PC-9 (cell line): ENCODE data around the gene STK24. TPM values are rescaled to one million over a fixed set of nuclear protein-coding genes. Genes with fewer than 3 reads are reported as not detected.
A peak's percentile ranks its signal among the peaks of the same experiment; 100 is the strongest.

Experiments used
- BruUV-seq: library from RNA; stranded (reverse); fragments of 400-500 nt; replicated peaks from 2 replicates; lab custom pipeline; 2021; lab: Mats Ljungman, UMichigan
- CTCF ChIA-PET: fragments of 300-600 bp; sonication (Branson Sonifier 250); formaldehyde crosslinking; loops from one replicate; lab custom pipeline; 2022; ENCODE audit warnings: antibody characterized with exemption; lab: Charles Lee
- POLR2A ChIA-PET: fragments of 300-600 bp; sonication (Branson Sonifier 250); formaldehyde crosslinking; loops from one replicate; lab custom pipeline; 2022; ENCODE audit warnings: antibody characterized with exemption; ENCODE audit not compliant: unreplicated experiment; lab: Charles Lee
- DNase-seq, 2 experiments: peaks; one replicate each; pipeline versions ENCODE4 v3.0.0 to v3.0.0-alpha.2; 2015 to 2022; ENCODE audit warnings: mixed read lengths in 1 of 2
- H2AFZ ChIP-seq: fragments of 200-600 bp; sonication (generic); 2 replicates; pipeline ENCODE4 v1.8.1; 2017; ENCODE audit warnings: antibody characterized with exemption
- H3F3A ChIP-seq: fragments of 200-600 bp; sonication (generic); 2 replicates; pipeline ENCODE4 v1.8.1; 2017; ENCODE audit warnings: antibody characterized with exemption, mild to moderate bottlenecking, low read depth; ENCODE audit not compliant: insufficient read depth
- H3K27ac ChIP-seq: fragments of 200-600 bp; sonication (generic); 2 replicates; pipeline ENCODE4 v1.6.1; 2016; ENCODE audit warnings: mixed run types
- H3K27me3 ChIP-seq: fragments of 200-600 bp; sonication (generic); 2 replicates; pipeline ENCODE4 v1.6.1; 2016; ENCODE audit warnings: low read depth, mixed run types; ENCODE audit not compliant: insufficient read depth
- H3K36me3 ChIP-seq: fragments of 200-600 bp; sonication (generic); 2 replicates; pipeline ENCODE4 v1.6.1; 2016; ENCODE audit warnings: low read depth, mixed run types
- H3K4me1 ChIP-seq: fragments of 200-600 bp; sonication (generic); replicated peaks from 2 replicates; pipeline ENCODE4 v1.6.1; 2016; ENCODE audit warnings: mixed run types; ENCODE audit not compliant: insufficient read depth
- H3K4me2 ChIP-seq: fragments of 200-600 bp; sonication (generic); 2 replicates; pipeline ENCODE4 v1.6.1; 2017; ENCODE audit warnings: mixed run types
- H3K4me3 ChIP-seq: fragments of 200-600 bp; sonication (generic); 2 replicates; pipeline ENCODE4 v1.6.1; 2016; ENCODE audit warnings: mixed run types
- H3K79me2 ChIP-seq: fragments of 200-600 bp; sonication (generic); 2 replicates; pipeline ENCODE4 v1.6.1; 2017; ENCODE audit warnings: low read depth, mixed run types
- H3K9me2 ChIP-seq: fragments of 200-600 bp; sonication (generic); 2 replicates; pipeline ENCODE4 v1.8.1; 2017; ENCODE audit warnings: mild to moderate bottlenecking; ENCODE audit not compliant: insufficient read depth
- H3K9me3 ChIP-seq: fragments of 200-600 bp; sonication (generic); 2 replicates; pipeline ENCODE4 v1.8.1; 2016; ENCODE audit warnings: low read depth; ENCODE audit not compliant: insufficient read depth
- H4K20me1 ChIP-seq: fragments of 200-600 bp; sonication (generic); 2 replicates; pipeline ENCODE4 v1.8.1; 2017; ENCODE audit not compliant: insufficient read depth
- CTCF ChIP-seq: fragments of 200-600 bp; sonication (generic); conservative IDR thresholded peaks from 2 replicates; pipeline ENCODE4 v1.6.1; 2017; ENCODE audit warnings: mixed run types, antibody characterized with exemption, mild to moderate bottlenecking, moderate library complexity
- EZH2 ChIP-seq: fragments of 200-600 bp; sonication (generic); IDR thresholded peaks from 2 replicates; pipeline ENCODE4 v1.8.0; 2017; ENCODE audit warnings: antibody characterized with exemption, low read depth
- intact Hi-C: fragments of 100-400 bp; cut with micrococcal nuclease; formaldehyde crosslinking; loops from one replicate; pipeline ENCODE4 v1.10.0; 2022; ENCODE audit not compliant: unreplicated experiment
- total RNA-seq: library from RNA; stranded (reverse); gene quantifications from 2 replicates; pipeline ENCODE4 v1.2.3, GENCODE V29; 2021

STK24 gene
- total RNA-seq, 1 experiment from 2014 or later: 134 TPM

- intact Hi-C loops: no loop called here
- Histone ChIP-seq H3K9me3 (no peaks in the 10 kb centered on the region), H3K4me3 (no peak overlapping the region), H3K9me2 (no peaks in the 10 kb centered on the region), H4K20me1 (no peaks in the 10 kb centered on the region), H3K4me1 (peaks cover 31% of the 10 kb centered on the region), H3K36me3 (peaks cover 4% of the 10 kb centered on the region; the same call in 1 of the 2 replicates), H3K27me3 (no peaks in the 10 kb centered on the region), H2AFZ (no peak overlapping the region), H3K27ac (no peak overlapping the region), H3K4me2 (no peak overlapping the region), H3K79me2 (peaks cover 98% of the 10 kb centered on the region), H3F3A (peaks cover 38% of the 10 kb centered on the region)
- DNase-seq: no peak
- no TSS peak for BruUV-seq
- TF ChIP-seq CTCF: no peak
- no peak for TF ChIP-seq EZH2
- CTCF ChIA-PET: no interaction called here
- POLR2A ChIA-PET: no interaction called here
These were observed 73.5 kb downstream of the STK24 start for GRCh38 chr13:98503175-98504028.

- peaks cover 19% of the 10 kb centered on the region for H3F3A ChIP-seq
- POLR2A ChIA-PET: no interaction called here
- H3K27me3 ChIP-seq: no peaks in the 10 kb centered on the region
- peaks cover 7% of the 10 kb centered on the region; the same call in 1 of the 2 replicates for H3K4me1 ChIP-seq
- peaks cover 100% of the 10 kb centered on the region for H3K79me2 ChIP-seq
- no TSS peak for BruUV-seq
- no peaks in the 10 kb centered on the region; the same call in none of the 2 replicates for H4K20me1 ChIP-seq
- intact Hi-C loops: no loop called here
- no peak overlapping the region; the same call in 1 of the 2 replicates for H3K27ac ChIP-seq
- H2AFZ ChIP-seq: no peak overlapping the region
- no peak for TF ChIP-seq CTCF
- no peak for TF ChIP-seq EZH2
- CTCF ChIA-PET: no interaction called here
- DNase-seq: no peak
- H3K4me2 ChIP-seq: no peak overlapping the region
- H3K9me3 ChIP-seq: no peaks in the 10 kb centered on the region
- H3K4me3 ChIP-seq: no peak overlapping the region
- H3K36me3 ChIP-seq: peaks cover 4% of the 10 kb centered on the region; the same call in 1 of the 2 replicates
- no peaks in the 10 kb centered on the region for H3K9me2 ChIP-seq
These were observed 75.9 kb downstream of the STK24 start for GRCh38 chr13:98500963-98501421.

- TF ChIP-seq EZH2 (no peak), CTCF (no peak)
- H3K4me2 ChIP-seq: no peak overlapping the region
- POLR2A ChIA-PET: no interaction called here
- H3K36me3 ChIP-seq: peaks cover 11% of the 10 kb centered on the region; the same call in 1 of the 2 replicates
- H3K9me2 ChIP-seq: no peaks in the 10 kb centered on the region
- H3K4me3 ChIP-seq: no peak overlapping the region
- peak overlapping the region; percentile 30; the same call in 1 of the 2 replicates for H3K27ac ChIP-seq
- intact Hi-C loops: no loop called here
- peaks cover 95% of the 10 kb centered on the region for H3K79me2 ChIP-seq
- no peak for DNase-seq
- H3F3A ChIP-seq: peaks cover 40% of the 10 kb centered on the region
- CTCF ChIA-PET: no interaction called here
- no peaks in the 10 kb centered on the region for H3K27me3 ChIP-seq
- H2AFZ ChIP-seq: no peak overlapping the region
- H3K9me3 ChIP-seq: no peaks in the 10 kb centered on the region
- BruUV-seq: no TSS peak
- H4K20me1 ChIP-seq: no peaks in the 10 kb centered on the region; the same call in none of the 2 replicates
- H3K4me1 ChIP-seq: peaks cover 7% of the 10 kb centered on the region; the same call in 1 of the 2 replicates
These were observed 79.9 kb downstream of the STK24 start for GRCh38 chr13:98496966-98497365.
